Kidney tubule cell (primary cell): ENCODE measurements around the gene TIMM44.

Source experiments
- DNase-seq: peaks from one replicate; pipeline ENCODE4 v3.0.0-alpha.2; 2018; ENCODE audit warnings: low spot score

Gene TIMM44

DNA sequence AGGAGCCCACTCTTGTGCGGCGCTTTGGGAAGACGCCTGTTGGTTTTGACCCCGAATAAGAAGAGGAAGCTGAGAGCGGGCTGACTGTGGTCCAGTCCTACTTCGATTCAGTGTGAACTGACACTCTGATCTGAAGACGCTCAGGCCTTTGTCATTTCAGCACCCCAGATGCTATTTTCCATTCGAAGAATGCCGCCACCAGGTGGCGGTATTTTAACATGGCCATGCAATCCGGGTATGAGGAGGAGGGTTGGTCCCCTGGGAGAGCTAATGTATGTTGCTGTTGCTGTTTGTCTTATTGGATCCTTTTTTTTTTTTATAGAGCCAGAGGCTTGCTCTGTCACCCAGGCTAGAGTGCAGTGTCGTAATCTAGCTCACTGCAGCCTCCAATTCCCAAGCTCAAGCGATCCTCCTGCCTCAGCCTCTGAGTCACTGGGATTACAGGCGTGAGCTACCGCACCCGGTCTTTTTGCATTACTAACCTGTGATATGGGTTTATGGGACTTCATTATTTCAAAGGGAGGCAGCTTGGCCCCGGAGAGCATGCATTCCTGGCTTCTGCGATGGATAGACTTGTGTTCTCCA lies 803 bp upstream of the TIMM44 start:
- peak; percentile 86 for DNase-seq

DNA sequence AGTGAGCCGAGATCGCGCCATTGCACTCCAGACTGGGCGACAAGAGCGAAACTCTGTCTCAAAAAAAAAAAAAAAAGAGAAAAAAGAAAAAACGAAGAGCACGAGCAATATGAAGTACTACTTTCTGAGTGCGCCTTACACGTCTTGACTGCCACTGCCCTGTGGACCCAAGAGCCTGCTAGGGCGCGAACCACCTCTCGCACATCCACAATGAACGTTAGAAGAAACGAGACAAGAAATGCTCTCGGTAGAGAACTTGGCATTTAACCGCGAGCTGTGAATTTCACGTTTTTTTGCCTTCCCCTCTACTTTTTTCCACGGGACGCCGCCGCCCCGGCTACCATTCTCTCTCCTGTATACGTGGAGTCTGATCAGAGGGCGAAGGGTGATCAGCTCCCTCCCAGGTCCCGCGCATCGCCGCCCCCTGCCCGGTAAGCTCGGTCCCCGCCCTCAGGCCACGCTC lies 454 bp downstream of the TIMM44 start:
- peak; percentile 17 for DNase-seq

DNA sequence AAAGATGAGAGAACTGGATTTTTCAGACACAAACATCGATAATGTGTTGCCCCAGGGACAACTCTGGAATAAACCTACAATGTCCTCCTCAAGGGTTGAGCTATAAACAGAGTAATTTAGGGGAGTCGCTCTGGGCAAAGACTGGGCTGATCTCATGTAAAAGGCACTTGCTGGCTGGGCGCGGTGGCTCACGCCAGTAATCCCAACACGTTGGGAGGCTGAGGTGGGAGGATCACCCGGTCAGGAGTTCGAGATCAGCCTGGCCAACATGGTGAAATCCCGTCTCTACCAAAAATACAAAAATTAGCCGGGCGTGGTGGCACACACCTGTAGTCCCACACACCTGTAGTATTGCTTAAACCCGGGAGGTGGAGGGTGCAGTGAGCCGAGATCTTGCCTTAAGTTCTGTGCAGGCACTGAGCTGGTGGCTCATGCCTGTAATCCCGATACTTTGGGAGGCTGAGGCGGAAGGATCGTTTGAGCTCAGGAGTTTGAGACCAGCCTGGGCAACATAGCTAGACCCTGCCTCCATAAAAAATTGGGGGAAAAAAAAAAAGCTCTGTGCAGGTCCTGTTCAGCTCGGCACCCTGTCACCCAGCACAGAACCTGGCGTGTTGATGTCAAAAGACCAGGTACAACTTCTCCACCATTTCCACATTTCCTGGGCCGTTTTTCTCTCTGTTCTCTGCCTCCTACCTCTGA lies 1.4 kb downstream of the TIMM44 start:
- DNase-seq, result no peak

DNA sequence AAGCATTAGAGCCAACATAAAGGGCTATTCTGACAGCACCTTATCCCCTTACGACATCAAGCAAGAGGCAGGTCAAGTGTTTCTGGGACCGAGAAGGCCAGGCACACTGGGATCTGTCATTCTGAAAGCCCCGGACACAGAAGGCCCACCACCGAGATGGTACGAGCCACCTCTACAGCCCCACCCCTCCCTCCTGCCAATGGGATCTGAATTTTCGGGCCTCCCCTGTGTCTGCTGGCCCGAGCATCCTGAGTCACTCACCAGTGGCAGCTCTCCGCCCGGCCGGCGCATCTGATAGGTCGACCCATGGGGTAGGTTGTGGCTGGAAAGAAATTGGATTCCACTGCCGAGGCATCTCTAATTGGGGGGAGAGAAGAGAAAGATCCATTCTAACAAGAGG lies 2.6 kb downstream of the TIMM44 start:
- DNase-seq, result no peak

DNA sequence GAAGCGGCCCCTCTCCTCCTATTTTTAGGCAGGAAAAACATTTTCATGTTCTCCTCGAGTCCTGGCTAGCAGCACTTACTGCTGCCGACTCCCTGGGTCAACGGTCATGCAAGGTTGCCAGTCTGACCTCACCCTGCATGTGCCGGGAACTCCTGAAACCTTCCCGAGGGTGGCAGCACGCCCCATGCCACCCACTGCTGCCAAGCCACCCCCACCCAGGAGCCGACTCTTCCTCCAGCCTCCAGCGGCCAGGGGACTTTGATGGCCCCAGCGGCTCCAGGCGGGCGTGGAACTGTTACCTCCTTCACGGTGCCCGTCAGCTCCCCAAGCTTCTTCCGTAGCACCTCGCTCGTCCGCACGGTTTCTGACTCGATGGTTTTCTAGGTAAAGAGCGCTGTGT lies 8.7 kb downstream of the TIMM44 start:
- DNase-seq, result no peak

DNA sequence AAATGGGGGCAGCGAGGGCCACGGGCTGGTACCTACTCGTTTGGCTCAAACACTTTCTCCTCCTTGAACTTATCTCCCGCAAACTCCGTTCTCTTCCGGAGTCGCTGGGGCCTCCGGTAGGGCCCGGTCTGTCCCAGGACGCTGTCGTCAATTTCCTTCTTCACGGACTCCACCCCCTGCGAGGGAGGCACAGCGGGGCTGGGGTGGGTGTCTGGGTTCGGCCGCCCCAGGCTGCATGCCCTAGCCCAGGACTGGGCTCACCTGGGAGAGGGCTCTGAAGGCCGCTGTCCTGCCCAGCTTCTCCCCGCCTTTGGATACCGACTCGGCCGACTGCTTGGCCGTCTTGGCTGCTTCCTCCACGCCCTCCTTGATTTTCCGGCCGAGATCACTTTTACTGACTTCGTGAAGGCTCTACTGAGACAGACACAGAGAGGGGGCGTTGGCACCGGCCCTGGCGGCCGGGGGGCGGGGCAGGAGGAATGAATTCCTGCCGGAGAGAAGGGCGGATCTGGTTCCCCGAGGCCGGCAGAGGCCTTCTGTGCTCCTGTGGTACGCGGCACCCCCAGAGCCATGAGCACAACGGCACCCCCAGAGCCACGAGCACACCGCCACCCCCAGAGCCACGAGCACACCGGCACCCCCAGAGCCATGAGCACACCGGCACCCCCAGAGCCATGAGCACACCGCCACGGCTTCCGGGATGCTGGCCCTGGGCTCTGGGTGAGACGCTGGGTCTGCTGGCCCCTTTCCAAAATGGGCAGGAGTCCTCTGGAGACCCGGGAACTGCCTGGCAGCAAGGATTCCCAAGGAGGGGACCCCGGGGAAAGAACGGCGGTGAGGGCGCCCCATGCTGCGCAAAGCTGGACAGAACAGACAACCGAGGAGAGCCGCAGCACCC lies 9.4 kb downstream of the TIMM44 start:
- DNase-seq, result no peak

DNA sequence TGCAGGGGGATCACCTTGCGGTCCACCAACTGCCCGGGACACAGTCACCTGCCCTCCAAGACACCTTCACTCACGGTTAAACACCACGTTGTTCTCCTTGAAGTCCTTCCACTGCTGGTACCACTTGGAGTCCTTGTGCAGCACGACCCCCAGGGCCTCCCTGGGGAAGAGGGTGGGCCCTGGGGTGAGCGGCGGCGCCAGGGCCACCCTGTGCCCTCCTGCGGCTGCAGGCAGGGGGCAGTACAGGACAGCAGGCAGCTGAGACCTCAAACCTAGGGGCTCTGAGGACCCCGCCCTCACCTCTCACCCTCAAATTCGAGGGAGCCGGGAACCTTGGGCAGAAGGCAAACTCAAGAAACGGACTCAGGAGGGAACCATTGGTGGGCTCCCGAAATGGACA lies 10.1 kb downstream of the TIMM44 start:
- DNase-seq, result no peak

DNA sequence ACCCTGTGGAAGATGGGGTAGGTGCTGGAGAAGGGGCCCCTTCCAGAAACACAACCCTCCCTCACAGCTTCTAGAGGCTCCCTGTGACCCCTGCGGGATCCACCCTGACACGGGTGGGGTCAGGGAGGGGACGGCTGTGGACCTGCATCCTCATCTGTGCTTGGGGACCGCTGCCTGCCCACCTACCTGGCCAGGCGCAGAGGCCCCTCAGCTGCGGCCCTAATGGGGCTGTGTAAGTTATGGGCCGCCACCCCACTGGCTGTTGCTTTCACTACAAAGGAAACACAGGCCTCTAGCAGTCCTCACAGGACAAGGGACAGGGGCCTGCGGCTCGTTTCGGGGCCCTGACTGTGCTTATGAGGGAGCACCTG lies 10.6 kb downstream of the TIMM44 start:
- DNase-seq, result no peak

DNA sequence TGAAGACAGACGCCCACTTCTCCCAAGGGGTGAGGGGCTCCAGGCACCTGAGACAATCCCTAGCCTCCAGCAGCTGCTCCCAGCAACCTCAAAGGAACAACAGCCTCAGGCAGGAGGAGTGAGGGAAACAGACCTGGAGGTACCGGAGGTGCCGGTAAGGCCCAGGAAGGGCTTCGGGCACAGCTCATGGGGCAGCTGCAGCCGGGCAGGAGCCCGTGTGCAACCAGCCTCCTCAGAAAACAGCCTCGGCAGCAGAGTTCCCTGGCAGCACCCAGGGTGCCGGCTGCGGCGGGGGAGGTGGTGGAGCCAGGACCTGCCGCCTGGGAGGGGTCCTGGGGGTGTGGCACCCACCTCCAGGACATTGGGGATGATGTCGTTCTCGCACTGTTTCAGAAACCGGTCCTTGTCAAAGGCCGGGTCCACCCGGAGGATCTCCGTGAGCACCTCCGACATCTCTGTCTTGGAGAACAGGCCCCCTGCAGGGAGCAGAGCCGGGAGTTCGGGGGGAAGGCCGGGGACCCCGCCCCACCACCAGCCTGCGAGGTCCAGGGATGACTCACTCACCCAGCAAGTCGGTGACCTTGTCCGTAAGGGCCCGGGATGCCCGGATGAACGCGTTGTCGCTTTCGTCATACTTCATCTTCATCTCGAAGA lies 11.1 kb downstream of the TIMM44 start:
- no peak for DNase-seq

DNA sequence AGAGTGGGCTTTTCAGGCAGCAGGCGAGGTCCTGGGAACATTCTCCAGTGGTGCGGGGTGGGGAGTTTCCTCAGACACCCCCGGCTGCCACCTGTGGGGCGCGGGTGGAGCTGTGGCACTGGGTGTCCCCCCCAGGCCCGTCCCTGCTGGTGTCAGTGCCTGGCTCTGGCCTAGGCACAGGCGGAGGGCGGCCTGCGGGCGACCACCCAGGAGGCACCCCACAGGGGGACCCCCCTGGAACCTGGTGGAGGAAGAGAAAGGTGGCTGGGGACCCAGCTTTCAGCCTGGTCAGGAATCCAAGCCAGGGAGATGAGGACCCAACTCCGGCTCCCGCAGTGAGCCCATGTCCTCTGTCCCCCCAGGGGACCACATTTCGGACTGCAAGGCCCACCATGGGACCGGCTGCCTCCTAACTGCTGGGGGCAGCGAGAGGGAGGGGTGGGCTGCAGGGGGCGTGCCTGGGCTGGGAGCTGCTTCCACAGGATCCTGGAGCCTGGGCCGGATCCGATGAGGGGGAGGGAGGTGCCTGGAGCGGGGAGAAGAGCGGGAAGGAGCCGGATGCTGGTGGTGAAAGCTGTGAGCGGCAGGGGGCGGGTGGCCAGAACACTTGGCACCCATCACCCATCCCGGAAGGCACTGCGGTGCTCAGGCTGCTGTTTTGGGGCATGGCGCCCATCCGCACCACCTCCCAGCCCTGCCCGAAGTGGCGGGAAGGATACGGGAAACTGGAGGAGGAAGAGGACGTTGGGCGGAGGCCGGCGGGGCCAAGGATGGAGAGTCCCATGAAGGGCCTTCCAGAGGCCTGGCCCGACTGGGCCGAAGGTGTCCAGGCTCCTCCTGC lies 12.0 kb downstream of the TIMM44 start:
- no peak for DNase-seq

DNA sequence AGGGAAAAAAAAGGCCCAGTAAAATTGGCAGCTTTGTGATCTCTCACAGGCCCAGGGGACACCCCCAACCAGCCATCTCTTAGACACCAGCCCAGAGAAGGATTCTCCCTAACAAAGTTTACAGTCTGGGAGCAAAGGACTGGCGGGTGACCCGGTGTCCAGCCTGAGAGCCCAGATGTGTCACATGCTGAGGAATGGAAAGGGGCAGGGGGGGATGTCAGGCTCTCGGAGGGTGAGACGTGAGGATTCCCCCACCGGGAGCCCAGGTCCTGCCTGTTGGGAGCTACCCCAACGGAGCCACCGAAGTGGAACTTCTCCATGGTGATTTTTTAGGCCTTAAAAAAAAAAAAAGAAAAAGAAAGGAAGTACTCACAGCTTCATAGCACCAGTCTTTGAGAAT lies 12.7 kb downstream of the TIMM44 start:
- DNase-seq, result no peak

DNA sequence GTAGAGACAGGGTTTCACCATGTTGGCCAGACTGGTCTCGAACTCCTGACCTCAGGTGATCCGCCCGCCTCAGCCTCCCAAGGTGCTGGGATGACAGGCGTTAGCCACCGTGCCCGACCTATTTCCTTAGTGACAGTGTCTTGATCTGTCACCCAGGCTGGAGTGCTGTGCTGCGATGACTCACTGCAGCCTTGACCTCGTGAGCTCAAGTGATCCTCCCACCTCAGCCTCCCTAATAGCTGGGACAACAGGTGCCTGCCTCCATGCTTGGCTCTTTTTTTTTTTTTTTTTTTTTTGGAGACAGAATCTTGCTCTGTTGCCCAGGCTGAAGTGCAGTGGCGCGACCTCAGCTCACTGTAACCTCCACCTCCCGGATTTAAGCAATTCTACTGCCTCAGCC lies 13.4 kb downstream of the TIMM44 start:
- peak; percentile 54 for DNase-seq

DNA sequence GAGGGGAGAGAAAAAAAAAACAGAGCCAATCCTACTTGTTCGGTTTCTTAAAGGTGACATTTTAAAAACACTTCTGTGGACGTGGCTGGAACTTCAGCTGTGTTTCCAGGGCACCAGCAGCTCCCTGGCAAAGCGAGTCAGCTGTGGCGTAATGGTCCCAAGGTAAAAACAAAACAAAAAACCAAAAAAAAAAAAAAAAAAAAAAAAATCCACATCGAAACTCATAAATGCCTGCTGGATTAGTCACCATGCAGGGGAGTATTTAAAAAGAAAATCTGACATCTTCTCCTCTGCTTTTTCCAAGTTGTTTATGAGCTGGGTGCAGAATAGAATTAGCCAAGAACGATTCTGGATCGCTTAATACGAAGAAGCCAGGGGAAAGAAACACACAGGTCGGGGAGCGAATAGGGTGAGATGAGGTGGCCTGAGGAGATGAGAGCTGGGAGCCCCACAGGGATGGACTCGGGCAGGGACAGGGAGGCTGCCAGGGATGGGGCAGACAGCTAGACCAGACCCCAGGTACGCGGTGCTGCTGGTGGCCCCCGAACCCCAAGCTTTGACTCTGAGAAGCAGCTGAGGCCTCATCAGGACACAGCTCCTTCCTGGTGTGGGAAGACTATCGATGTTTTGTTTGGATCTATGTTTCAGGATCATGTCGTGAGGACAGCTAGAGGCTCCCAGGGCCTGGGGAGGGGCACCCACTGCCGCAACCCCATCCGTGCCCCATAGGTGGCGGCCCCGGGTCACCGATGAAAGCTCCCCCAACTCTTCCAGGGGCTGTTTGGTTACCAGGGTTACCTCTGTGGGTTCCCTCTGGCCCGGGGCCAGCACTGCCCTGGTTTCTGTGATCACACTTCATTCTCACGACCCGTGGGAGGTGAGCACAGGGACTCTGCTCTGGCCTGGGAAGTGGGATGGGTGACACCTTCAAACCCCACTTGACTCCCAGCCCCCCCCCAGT lies 14.4 kb downstream of the TIMM44 start:
- peak; percentile 83 for DNase-seq

DNA sequence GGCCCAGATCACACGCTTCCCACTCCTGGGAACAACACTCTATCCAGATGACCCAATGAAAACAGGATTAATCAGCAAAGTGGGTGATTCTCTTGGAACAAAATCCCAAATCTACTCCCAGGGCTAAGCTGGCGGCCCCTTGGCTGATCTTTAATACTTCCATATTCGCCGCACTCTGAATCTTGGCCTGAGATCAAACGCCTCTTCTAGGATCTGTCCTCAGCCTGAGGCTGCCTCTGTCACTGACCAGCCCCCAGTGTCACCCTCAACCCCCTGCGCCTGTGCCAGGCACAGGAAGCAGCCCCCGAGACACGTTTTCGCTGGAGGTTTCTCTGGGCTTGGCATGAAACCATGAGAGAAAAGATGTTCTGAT lies 15.1 kb downstream of the TIMM44 start:
- no peak for DNase-seq

DNA sequence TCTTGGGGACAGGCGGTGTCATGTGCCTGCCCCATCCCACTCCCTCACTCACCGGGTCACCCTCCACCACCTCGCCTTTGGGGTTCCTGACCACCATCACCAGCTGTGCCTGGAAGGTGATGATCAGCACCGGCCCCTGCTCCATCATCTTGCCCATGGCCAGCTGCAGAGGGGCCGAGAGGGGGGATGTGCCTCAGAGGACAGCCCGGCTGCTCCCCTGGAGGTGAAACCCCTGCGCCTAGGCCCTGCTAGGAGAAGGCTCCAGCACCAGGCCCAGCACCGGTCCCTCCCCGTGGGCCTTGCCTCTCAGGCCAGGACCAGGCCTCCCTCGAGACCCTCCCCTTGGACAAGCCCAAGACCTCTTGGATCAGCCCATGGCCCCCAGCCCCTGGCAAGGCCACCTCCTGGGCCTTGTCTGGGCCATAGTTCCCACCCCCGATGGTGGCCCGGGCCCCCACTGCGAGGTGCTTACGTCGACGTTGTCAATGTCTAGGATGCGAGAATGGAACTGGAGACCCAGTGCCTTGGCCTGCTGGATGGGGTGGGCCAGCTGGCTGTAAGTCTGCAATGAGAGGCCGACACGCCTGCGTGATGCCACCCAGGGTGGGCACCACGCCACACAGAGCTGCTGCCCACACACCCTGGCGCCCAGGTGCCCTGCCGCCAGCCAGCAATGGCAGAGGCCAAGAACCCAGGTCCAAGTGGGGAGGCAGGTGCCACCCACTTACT lies 15.7 kb downstream of the TIMM44 start:
- no peak for DNase-seq

DNA sequence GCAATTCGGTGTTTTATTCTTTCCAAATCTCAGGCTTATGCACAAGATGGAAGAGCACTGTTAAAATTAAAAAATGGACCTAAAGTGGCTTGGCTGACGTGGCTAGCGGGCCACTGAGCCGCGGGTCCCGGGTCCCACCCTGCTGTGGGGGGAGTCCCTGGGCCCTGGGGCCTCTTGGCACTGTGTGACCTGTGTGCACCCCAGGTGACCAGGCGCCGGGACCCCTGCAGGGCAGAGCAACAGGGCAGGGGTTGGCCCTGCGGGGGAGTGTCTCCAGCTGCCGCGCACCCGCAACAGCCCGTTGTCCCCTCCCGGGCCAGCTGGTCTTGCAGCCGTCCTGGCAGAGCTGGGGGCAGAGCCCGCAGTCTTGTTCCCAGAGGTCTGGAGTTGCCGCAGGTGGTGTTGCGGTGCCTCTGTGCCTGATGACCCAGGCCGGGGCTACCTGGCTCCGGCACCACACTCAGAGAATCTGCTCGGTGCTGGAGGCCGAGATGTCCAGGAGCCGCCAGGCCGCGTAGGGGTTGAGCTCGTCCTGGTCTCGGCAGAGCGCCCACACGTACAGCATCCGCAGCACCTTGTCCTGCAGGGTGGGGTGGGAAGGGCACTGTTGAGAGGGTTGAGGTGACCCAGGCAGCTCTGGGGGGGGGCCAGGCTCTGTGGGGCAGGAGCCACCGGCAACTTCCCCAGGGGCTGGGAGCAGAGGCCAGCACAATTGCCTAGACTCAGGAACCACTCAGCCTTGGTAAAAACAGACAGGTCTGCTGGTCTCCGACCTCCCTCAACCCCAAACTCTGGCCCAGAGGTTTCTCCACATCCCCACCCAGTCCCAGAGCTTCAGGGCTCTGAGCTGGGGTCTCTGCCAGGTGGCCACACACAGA lies 16.5 kb downstream of the TIMM44 start:
- no peak for DNase-seq

DNA sequence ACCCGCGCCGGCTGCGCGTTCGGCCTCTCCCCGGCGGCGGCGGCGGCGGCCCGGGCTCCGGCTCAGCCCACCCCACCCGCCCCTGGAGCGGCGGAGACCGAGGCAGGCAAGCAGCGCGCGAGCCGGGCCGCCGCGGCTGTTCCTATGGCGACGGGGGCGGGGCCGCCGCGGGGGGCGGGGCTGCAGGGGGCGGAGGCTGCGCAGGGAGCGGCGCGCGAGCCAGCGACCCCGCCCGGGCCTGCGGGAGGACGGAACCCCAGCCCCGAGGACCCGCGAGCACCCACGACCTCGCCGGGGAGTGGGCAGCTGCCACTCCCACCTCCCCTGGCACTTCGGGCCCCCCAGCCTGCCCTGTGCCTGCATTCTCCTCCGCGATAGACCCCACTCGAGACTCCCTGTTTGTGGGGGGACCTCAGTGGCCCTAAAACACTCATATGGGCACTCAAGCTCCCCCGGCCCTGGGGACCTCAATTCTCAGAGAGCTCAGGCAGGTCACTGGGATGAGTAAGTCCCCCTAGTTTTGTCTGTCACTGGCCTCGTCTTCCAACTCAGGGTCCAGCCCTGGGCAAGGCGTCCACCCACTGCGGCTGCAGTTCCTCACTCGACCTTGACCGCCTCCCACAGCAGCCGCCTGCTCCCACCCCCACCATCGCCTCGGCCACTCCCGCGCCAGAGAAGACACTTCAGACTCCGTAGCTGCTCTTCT lies 17.3 kb downstream of the TIMM44 start, which contains the start of gene CTXN1:
CTXN1 (minus strand) TSS at position 115 of the 706 bp plus-strand sequence. CDS start 597 bp downstream, outside the sequence.
- DNase-seq, result peak; percentile 65
